UCSD-AML1 (cell line): Measurements from ENCODE around the gene ERCC5.

ENCODE experiments used
- DNase-seq: peaks from one replicate; lab custom pipeline; 2025; ENCODE audit not compliant: unreplicated experiment; lab: John Stamatoyannopoulos, UW

The ERCC5 gene

GRCh38 chr13:102879793-102880499, 34.1 kb downstream of the ERCC5 start:
- DNase-seq = no peak

GRCh38 chr13:102881819-102882686, 36.2 kb downstream of the ERCC5 start:
- no peak for DNase-seq

GRCh38 chr13:102892503-102892902, 46.7 kb downstream of the ERCC5 start:
- DNase-seq = no peak

- no peak for DNase-seq
Measured at GRCh38 chr13:102897371-102898138, 51.7 kb downstream of the ERCC5 start.

- DNase-seq = no peak
Measured at GRCh38 chr13:102900193-102900608, 54.4 kb downstream of the ERCC5 start.

GRCh38 chr13:102901056-102901455, 55.2 kb downstream of the ERCC5 start:
- no peak for DNase-seq

GRCh38 chr13:102901615-102902305, 55.9 kb downstream of the ERCC5 start:
- no peak for DNase-seq

GRCh38 chr13:102902789-102903347, 57.0 kb downstream of the ERCC5 start:
- DNase-seq = no peak

GRCh38 chr13:102903659-102904407, 58.0 kb downstream of the ERCC5 start:
- DNase-seq = no peak

GRCh38 chr13:102904408-102904862, 58.6 kb downstream of the ERCC5 start:
- DNase-seq = no peak

GRCh38 chr13:102905905-102906771, 60.3 kb downstream of the ERCC5 start:
- no peak for DNase-seq

- DNase-seq = no peak
Measured at GRCh38 chr13:102907016-102907756, 61.4 kb downstream of the ERCC5 start.

GRCh38 chr13:102907886-102908515, 62.2 kb downstream of the ERCC5 start:
- no peak for DNase-seq

GRCh38 chr13:102909971-102910370, 64.1 kb downstream of the ERCC5 start:
- no peak for DNase-seq

GRCh38 chr13:102911336-102911735, 65.5 kb downstream of the ERCC5 start:
- DNase-seq = no peak

GRCh38 chr13:102912599-102912998, 66.8 kb downstream of the ERCC5 start:
- no peak for DNase-seq

GRCh38 chr13:102913914-102914313, 68.1 kb downstream of the ERCC5 start:
- no peak for DNase-seq
